Kidney tubule cell (primary cell): ENCODE results near the gene CT47A7.
"Not testable (repeated sequence)": the region's sequence is repeated elsewhere in the genome, so short reads cannot be mapped to it uniquely, and the experiment has no call there.

Experiments
- DNase-seq: peaks from one replicate; pipeline ENCODE4 v3.0.0-alpha.2; 2018; ENCODE audit warnings: low spot score

CT47A7 gene

DNA sequence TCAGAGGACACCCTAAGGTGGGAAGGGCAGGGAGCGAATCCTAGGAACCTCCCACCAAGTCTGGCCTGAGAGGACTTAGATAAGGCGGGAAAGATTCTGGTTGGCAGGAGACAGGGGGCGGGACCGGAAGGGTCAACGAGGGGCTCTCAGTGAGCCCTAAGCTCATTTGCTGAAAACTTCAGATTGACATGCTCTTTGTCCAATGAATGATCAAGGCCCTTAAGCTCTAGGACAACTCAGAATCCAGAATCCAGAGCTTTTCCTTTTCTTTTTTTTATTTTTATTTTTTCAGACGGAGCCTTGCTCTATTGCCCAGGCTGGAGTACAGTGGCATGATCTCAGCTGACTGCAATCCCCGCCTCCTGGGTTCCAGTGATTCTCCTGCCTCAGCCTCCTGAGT, at the start of gene CT47A7:
Gene CT47A7, minus strand, starts transcription at position 101 of the 400 bp plus-strand sequence. CDS start 255 bp downstream, outside the sequence.
- not testable (repeated sequence) for DNase-seq

DNA sequence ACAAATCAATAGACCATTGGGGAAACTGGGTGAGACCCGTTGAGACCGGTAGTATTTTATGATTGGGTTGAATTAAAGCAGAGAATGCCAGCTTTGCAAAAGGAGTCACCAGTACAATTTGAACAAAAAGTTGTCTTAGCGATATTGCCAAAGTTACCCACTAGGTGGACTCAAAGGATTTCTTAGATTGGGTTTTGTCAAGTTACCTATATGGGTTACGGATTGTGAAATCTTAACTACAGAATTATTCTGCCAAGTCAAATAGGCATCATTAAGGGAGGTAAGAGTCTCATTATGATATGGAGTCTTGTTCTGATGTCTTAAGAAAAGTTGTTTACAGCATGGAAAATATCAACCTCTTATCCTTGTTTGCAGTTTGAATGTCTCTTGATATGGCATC, 44.2 kb upstream of the CT47A7 start:
- peak; percentile 22 for DNase-seq

DNA sequence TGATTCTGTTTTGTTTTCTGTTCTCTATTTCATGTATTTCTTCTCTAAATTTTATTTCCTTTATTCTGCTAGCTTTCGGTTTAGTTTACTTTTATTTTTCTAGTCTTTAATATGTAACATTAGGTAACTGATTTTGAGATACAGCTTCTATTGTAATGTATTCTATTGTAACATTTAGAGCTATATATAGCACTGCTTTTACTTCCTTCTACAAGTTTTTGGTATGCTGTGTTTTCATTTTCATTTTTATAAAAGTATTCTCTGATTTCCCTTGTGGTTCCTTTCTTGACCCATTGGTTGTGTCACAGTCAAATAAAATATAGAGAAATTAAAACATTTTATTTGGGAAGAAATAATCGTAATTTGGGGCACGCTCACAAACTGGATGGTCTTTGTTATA, 43.0 kb upstream of the CT47A7 start:
- no peak for DNase-seq

DNA sequence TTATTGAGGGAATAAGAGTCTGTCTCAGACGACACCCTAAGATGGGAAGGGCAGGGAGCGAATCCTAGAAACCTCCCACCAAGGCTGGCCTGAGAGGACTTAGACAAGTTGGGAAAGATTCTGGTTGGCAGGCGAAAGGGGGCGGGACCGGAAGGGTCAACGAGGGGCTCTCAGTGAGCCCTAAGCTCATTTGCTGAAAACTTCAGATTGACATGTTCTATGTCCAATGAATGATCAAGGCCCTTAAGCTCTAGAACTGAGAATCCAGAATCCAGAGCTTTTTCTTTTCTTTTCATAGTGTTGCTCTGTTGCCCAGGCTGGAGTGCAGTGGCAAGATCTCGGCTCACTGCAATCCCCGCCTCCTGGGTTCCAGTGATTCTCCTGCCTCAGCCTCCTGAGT, 29.3 kb upstream of the CT47A7 start, which contains the start of gene CT47A1:
Gene CT47A1, minus strand, starts transcription at position 101 of the 400 bp plus-strand sequence. CDS start 231 bp downstream, outside the sequence.
- not testable (repeated sequence) for DNase-seq
